Measurements from ENCODE around the gene FDX2. TPM values are rescaled to one million over a fixed set of nuclear protein-coding genes. Genes with fewer than 3 reads are reported as not detected.

Gene FDX2
- total RNA-seq, 1 donor from 2014 or later: 16.0 TPM

DNA sequence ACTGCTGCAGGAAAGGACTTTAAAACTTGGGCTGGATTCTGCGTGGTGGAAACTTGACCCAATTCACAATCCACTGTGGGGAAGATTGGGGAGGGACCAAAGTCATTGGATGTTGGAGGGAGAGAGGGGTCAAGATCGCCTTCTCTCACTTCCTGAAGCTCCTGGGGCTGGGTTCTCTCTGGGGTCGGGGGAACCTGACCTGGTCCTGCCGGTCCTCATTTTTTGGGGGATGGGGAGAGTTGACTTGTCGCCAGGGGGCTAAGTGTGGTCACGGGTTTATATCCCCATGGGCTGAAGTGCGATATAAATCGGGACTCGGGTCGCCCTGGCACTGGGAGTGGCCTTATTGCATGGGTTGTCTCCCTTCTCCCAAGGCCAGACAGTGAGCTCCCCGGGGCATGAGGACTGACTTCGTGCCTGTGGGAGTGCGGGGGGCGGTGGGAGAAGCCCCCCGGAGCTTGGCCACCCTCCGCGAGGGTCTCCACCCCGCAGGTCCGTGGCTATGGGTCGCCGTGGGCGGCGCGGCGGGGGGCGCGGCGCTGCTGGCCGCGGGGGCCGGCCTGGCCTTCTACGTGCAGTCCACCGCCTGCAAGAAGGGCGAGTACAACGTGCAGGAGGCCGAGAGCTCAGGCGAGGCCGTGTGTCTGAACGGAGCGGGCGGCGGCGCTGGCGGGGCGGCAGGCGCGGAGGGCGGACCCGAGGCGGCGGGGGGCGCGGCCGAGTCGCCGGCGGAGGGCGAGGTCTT lies 19.8 kb downstream of the FDX2 start:
- peak; percentile 75 for DNase-seq
- Mint-ChIP-seq H3K9me3 (ENCODE audit: unreplicated experiment) (peaks cover 9% of the 10 kb centered on the region), H3K36me3 (ENCODE audit: unreplicated experiment) (no peaks in the 10 kb centered on the region), H3K4me1 (ENCODE audit: low read depth, unreplicated experiment) (peaks cover 5% of the 10 kb centered on the region), H3K27ac (ENCODE audit: unreplicated experiment) (peak overlapping the region; percentile 5), H3K4me3 (ENCODE audit: unreplicated experiment) (peak overlapping the region; percentile 72), H3K27me3 (ENCODE audit: unreplicated experiment) (peaks cover 24% of the 10 kb centered on the region)
- TF ChIP-seq, protein P1, sequence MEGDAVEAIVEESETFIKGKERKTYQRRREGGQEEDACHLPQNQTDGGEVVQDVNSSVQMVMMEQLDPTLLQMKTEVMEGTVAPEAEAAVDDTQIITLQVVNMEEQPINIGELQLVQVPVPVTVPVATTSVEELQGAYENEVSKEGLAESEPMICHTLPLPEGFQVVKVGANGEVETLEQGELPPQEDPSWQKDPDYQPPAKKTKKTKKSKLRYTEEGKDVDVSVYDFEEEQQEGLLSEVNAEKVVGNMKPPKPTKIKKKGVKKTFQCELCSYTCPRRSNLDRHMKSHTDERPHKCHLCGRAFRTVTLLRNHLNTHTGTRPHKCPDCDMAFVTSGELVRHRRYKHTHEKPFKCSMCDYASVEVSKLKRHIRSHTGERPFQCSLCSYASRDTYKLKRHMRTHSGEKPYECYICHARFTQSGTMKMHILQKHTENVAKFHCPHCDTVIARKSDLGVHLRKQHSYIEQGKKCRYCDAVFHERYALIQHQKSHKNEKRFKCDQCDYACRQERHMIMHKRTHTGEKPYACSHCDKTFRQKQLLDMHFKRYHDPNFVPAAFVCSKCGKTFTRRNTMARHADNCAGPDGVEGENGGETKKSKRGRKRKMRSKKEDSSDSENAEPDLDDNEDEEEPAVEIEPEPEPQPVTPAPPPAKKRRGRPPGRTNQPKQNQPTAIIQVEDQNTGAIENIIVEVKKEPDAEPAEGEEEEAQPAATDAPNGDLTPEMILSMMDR (IDR thresholded peaks at IDR 0.05; ENCODE audit: partially characterized antibody, unreplicated experiment): no peak

DNA sequence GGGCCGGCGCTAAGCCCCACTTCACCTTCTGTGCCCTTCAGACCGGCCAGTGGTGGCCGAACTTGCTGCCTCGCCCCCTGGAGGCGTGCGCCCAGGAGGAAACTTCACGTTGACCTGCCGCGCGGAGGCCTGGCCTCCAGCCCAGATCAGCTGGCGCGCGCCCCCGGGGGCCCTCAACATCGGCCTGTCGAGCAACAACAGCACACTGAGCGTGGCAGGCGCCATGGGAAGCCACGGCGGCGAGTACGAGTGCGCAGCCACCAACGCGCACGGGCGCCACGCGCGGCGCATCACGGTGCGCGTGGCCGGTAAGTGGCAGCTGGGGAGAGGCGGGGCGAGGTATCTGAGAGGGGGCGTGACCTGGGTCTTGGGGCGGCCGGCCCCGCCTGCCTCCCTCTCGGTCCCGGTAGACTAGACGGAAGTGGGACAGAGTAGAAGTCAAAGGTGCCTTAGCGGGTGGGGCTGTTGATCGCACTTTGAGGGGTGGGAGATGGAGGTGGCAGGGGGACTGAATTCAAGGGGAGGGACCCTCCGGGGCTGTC lies 20.4 kb downstream of the FDX2 start:
- peaks cover 6% of the 10 kb centered on the region for H3K4me1 Mint-ChIP-seq (ENCODE audit: low read depth, unreplicated experiment)
- TF ChIP-seq, protein P1 (IDR thresholded peaks at IDR 0.05; ENCODE audit: partially characterized antibody, unreplicated experiment): no peak
- H3K9me3 Mint-ChIP-seq (ENCODE audit: unreplicated experiment): peaks cover 9% of the 10 kb centered on the region
- peak overlapping the region; percentile 5 for H3K27ac Mint-ChIP-seq (ENCODE audit: unreplicated experiment)
- peak; percentile 39 for DNase-seq
- H3K4me3 Mint-ChIP-seq (ENCODE audit: unreplicated experiment): peak overlapping the region; percentile 72
- H3K36me3 Mint-ChIP-seq (ENCODE audit: unreplicated experiment): no peaks in the 10 kb centered on the region
- H3K27me3 Mint-ChIP-seq (ENCODE audit: unreplicated experiment): peaks cover 26% of the 10 kb centered on the region

DNA sequence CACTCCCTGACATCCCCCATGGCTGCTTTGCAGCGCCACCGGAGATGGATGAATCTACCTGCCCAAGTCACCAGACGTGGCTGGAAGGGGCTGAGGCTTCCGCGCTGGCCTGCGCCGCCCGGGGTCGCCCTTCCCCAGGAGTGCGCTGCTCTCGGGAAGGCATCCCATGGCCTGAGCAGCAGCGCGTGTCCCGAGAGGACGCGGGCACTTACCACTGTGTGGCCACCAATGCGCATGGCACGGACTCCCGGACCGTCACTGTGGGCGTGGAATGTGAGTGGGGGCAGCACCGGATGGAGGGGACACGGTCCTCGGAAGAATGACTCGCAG lies 21.5 kb downstream of the FDX2 start:
- TF ChIP-seq, protein P1 (IDR thresholded peaks at IDR 0.05; ENCODE audit: partially characterized antibody, unreplicated experiment): no peak
- Mint-ChIP-seq H3K27me3 (ENCODE audit: unreplicated experiment) (peaks cover 29% of the 10 kb centered on the region), H3K27ac (ENCODE audit: unreplicated experiment) (no peak overlapping the region), H3K9me3 (ENCODE audit: unreplicated experiment) (peaks cover 9% of the 10 kb centered on the region), H3K36me3 (ENCODE audit: unreplicated experiment) (no peaks in the 10 kb centered on the region), H3K4me1 (ENCODE audit: low read depth, unreplicated experiment) (peaks cover 5% of the 10 kb centered on the region), H3K4me3 (ENCODE audit: unreplicated experiment) (no peak overlapping the region)
- peak; percentile 43 for DNase-seq

DNA sequence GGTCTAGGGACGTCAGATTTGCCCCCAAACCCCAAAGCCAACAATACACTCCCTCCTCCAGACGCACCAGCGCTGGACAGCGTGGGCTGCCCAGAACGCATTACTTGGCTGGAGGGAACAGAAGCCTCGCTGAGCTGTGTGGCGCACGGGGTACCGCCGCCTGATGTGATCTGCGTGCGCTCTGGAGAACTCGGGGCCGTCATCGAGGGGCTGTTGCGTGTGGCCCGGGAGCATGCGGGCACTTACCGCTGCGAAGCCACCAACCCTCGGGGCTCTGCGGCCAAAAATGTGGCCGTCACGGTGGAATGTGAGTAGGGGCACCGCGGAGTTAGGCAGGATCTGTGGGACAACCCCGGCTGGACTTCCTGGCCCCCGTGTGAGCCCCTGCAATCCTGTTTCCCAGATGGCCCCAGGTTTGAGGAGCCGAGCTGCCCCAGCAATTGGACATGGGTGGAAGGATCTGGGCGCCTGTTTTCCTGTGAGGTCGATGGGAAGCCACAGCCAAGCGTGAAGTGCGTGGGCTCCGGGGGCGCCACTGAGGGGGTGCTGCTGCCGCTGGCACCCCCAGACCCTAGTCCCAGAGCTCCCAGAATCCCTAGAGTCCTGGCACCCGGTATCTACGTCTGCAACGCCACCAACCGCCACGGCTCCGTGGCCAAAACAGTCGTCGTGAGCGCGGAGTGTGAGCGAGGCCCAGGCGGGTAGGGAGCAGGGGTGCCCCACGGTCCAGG lies 22.0 kb downstream of the FDX2 start:
- peaks cover 31% of the 10 kb centered on the region for H3K27me3 Mint-ChIP-seq (ENCODE audit: unreplicated experiment)
- peak overlapping the region; percentile 84 for H3K4me3 Mint-ChIP-seq (ENCODE audit: unreplicated experiment)
- peaks cover 9% of the 10 kb centered on the region for H3K9me3 Mint-ChIP-seq (ENCODE audit: unreplicated experiment)
- no peak overlapping the region for H3K27ac Mint-ChIP-seq (ENCODE audit: unreplicated experiment)
- H3K36me3 Mint-ChIP-seq (ENCODE audit: unreplicated experiment): no peaks in the 10 kb centered on the region
- TF ChIP-seq, protein P1 (IDR thresholded peaks at IDR 0.05; ENCODE audit: partially characterized antibody, unreplicated experiment): no peak
- H3K4me1 Mint-ChIP-seq (ENCODE audit: low read depth, unreplicated experiment): peaks cover 5% of the 10 kb centered on the region
- DNase-seq: no peak

Data from glutamatergic neuron (in vitro differentiated cells).